Omental fat pad (tissue), 4 donors: ENCODE measurements around the gene AP3B1. TPM values are rescaled to one million over a fixed set of nuclear protein-coding genes. Genes with fewer than 3 reads are reported as not detected.

Experiments used
- ATAC-seq: fragments of 150-250 bp; one replicate; pipeline ENCODE4 v1.9.1; 2016; ENCODE audit warnings: mild to moderate bottlenecking, moderate library complexity; ENCODE audit not compliant: low FRiP score
- DNase-seq: peaks from one replicate; pipeline ENCODE4 v3.0.0-alpha.2; 2019; ENCODE audit warnings: low spot score
- total RNA-seq, 4 donors: library from RNA; depleted of rRNA; stranded (reverse); fragments of >200 nt; gene quantifications; one replicate each; pipeline ENCODE4 v1.1.0, GENCODE V29; 2016
- TF ChIP-seq, protein P1 (sequence below), 3 donors: fragments of 450-650 bp; IDR thresholded peaks; one replicate each; pipeline ENCODE4 v1.5.1; 2016 to 2017; ENCODE audit warnings: antibody characterized with exemption in 3 of 3, mild to moderate bottlenecking in 3 of 3, moderate library complexity in 2 of 3

AP3B1 gene
- total RNA-seq, 4 donors from 2014 or later = 31.1 to 47.3 (median 41.7) TPM

DNA sequence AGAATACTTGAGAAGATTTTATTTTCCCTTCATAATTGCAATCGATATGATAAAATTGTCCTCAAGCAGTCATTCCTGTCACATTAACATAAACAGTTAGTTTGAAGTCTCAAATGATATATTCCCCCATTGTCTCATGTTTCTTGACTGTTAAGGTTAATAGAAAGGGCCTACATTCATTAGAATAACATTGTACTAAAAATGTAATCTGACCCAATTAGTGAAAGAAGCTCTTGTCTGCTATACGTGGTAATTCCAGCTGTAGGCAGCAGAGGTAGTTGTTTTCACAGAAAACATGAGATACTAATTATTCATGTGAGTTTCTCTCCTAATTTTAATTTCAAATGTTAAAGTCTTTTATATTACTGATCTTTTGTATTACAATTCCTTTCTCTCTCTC lies 25.9 kb upstream of the AP3B1 start:
- ATAC-seq (no peak), DNase-seq (no peak)
- TF ChIP-seq, protein P1, sequence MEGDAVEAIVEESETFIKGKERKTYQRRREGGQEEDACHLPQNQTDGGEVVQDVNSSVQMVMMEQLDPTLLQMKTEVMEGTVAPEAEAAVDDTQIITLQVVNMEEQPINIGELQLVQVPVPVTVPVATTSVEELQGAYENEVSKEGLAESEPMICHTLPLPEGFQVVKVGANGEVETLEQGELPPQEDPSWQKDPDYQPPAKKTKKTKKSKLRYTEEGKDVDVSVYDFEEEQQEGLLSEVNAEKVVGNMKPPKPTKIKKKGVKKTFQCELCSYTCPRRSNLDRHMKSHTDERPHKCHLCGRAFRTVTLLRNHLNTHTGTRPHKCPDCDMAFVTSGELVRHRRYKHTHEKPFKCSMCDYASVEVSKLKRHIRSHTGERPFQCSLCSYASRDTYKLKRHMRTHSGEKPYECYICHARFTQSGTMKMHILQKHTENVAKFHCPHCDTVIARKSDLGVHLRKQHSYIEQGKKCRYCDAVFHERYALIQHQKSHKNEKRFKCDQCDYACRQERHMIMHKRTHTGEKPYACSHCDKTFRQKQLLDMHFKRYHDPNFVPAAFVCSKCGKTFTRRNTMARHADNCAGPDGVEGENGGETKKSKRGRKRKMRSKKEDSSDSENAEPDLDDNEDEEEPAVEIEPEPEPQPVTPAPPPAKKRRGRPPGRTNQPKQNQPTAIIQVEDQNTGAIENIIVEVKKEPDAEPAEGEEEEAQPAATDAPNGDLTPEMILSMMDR (IDR thresholded peaks at IDR 0.05) = no peak

DNA sequence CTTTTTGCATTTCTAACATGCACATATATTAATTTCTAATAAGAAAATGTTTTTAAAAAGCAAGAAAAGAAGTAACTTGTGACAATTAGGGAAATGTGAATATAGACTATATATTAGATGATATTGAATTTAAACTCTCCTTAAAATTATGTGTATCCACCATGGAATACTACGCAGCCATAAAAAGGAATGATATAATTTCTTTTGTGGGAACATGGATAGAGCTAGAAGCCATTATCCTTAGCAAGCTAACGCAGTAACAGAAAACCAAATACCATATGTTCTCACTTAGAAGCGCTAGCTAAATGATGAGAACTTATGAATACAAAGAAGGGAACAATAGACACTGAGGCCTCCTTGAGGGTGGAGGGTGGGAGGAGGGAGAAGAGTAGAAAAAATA lies 23.8 kb upstream of the AP3B1 start:
- ATAC-seq (no peak), DNase-seq (no peak)
- TF ChIP-seq, protein P1 (IDR thresholded peaks at IDR 0.05) = no peak

DNA sequence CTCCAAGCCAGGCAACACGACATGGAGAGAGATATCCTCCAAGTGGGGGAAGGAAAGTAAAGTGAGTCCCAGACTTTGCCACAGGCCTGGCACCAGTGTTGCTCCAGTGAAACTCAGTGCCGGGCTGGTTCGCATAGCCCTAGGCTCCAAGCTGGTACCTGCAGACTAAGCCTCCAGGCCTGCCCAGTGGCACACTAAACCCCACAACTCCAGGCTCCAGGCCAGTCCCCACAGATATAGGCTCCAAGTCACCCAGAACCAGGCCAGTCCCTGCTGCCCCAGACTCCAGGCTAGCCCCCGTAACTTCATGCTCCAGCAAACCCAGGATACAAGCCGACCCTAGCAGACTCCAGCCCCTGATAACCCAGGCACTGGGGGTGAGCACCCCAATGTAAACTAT lies 23.0 kb upstream of the AP3B1 start:
- DNase-seq (no peak), ATAC-seq (no peak)
- TF ChIP-seq, protein P1 (IDR thresholded peaks at IDR 0.05) = no peak

DNA sequence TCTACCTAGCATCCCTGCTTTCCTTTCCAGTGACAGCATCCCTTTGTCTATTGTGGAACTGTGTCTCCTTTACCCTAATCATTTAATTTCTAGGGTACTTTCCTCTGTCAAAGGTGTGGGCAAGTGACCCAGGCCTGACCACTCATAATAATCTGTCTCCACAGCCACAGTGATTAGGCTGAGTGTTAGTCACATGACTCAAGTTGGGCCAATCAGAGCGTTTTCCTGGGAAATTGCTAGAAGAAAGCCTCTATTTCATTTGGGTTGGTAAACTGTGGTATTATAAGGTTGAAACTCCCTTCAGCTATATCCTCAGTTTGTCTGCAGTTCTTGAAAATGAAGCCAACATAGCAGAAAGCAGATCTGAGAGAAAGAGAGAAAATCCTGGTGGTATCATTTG lies 14.2 kb upstream of the AP3B1 start:
- TF ChIP-seq, protein P1 (IDR thresholded peaks at IDR 0.05) = no peak
- ATAC-seq (no peak), DNase-seq (no peak)

DNA sequence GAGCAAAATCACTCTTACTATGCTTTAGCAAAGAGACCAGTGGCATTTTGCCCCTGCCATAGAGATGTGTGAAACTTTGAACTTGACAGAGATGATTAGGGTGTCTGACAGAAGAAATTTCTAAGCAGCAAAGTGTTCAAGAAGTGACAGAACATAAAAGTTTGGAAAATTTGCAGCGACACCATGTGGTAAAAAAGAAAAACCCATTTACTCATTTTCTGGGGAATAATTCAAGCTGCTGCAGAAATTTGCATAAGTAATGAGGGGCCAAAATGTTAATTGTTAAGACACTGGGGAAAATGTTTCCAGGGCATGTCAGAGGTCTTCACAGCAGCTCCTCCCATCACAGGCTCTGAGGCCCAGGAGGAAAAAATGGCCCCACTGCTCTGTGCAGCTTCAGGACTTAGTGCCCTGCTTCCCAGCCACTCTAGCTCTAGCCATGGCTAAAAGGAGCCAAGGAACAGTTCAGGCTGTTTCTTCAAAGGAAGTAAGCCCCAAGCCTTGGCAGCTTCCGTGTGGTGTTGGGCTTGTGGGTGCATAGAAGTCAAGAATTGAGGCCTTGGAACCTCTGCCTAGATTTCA lies 6.1 kb upstream of the AP3B1 start:
- TF ChIP-seq, protein P1 (IDR thresholded peaks at IDR 0.05) = no peak
- ATAC-seq (no peak), DNase-seq (no peak)

DNA sequence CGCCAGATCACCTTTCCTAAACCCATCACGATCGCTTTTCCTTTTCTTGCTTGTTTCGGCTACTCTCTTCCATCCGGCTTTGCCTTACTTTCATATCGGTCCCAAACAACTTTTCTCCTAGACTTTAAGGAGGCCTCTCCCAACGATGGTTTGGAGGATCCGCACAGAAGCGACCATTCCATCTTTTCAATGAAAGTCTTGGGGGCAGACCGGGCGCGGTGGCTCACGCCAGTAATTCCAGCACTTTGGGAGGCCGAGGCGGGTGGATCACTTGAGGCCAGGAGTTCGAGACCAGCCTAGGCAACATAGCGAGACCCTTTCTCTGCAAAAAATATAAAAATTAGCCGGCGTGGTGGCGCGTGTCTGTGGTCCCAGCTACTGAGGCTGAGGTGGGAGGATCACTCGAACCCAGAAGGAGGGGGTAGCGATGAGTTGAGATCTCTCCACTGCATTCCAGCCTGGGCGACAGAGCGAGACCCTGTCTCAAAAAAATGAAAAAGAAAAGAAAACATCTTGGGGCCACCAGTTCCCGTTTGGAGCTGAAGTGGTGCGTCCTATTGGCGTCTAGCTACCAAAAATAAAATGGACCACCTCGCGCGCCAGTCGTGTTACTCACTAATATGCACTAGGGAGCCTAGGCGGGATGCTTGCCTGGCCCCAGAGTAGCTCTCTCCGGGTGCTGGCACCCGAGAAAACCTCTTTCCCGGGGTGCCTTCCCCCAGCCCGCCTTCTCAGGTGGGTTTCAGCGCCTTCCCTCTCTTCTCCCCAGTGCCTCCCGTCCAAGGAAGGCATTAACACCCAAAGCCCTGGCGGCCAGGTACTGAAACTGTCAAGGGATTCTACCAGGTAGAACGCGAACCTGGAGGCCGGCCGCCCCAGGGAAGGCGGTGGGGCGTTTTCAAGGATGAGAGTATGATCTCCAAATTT lies 800 bp upstream of the AP3B1 start:
- DNase-seq = no peak
- ATAC-seq = peak; percentile 40
- TF ChIP-seq, protein P1 (IDR thresholded peaks at IDR 0.05) = peak in 1 of 3 donors; percentile 15
